Motor neuron (in vitro differentiated cells): Measurements from ENCODE around the gene FAM184A. TPM values are rescaled to one million over a fixed set of nuclear protein-coding genes. Genes with fewer than 3 reads are reported as not detected.

Source experiments
- ATAC-seq, 8 experiments: fragments of 200-7000 bp; cut with Tn5 transposase; replicated peaks in 6 of 8; 2 replicates each; pipeline ENCODE4 v1.8.0; 2021; ENCODE audit warnings: mild to moderate bottlenecking in 8 of 8, moderate library complexity in 8 of 8
- H3K27ac ChIP-seq, 2 donors: fragments of 250-450 bp; sonication (Bioruptor Pico); 2 replicates each; pipeline ENCODE4 v1.9.0; 2021; ENCODE audit warnings: antibody characterized with exemption in 2 of 2, mild to moderate bottlenecking in 2 of 2, moderate library complexity in 1 of 2
- H3K4me1 ChIP-seq, 2 donors: fragments of 250-450 bp; sonication (Bioruptor Pico); replicated peaks in 1 of 2; 2 replicates each; pipeline ENCODE4 v1.6.1; 2021; ENCODE audit warnings: antibody characterized with exemption in 2 of 2, mild to moderate bottlenecking in 2 of 2, moderate library complexity in 1 of 2
- H3K4me3 ChIP-seq, 5 donors: fragments of 250-450 bp; sonication (Bioruptor Pico); 2 replicates each; pipeline ENCODE4 v1.9.0; 2021; ENCODE audit warnings: antibody characterized with exemption in 5 of 5, mild to moderate bottlenecking in 5 of 5, moderate library complexity in 4 of 5
- WGBS, 10 experiments: fragments of 450-650 bp; shearing (Covaris generic); methylation state at CpG; one replicate each; pipeline ENCODE4 v1.0.0; 2022; 5-methylcytosine and 5-hydroxymethylcytosine counted together
- in situ Hi-C, 9 experiments: fragments of 400-800 bp; cut with MboI; loops; one replicate each; pipeline ENCODE4 v1.15.0; 2021; ENCODE audit warnings: low sequenced_read_pairs in 9 of 9, low pct_unique_long_range_greater_than_20kb in 2 of 9; ENCODE audit not compliant: unreplicated experiment in 9 of 9
- total RNA-seq, 8 experiments: library from RNA; unstranded; fragments of 300-600 nt; gene quantifications; 2 replicates each; pipeline versions ENCODE4 v1.2.3 to v1.2.4, GENCODE V29; 2022

Gene FAM184A
- total RNA-seq, 8 experiments from 2014 or later: 4.2 to 49.1 (median 19.7) TPM

DNA sequence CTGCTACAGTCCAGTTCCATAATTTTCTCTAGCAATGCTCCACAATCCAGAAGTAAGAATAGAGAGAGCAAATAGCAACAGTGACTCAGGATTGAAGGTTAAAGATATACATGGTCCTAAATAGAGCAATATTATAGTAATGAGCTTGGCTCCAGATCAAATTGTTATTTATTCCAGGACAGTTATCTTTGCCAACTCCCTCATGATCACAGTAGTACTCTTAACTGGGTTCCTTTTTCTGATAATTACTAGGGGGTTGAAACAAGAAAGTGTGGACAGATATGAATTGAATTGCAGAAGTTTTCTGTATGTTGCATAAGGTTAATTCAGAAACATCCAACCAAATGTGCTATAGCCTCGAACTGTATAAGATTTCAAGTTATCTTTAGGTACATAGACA, 11.9 kb downstream of the FAM184A start:
- in situ Hi-C loops: no loop called here
- Histone ChIP-seq H3K4me3 (no peak overlapping the region), H3K27ac (no peak overlapping the region), H3K4me1 (no peaks in the 10 kb centered on the region)
- 0 to 100% (median 79%) methylated on average over 1 of the region's 1 CpG; no CpG with 5 or more reads in 2 of the 10 experiments for WGBS, 10 experiments
- no peak for ATAC-seq

DNA sequence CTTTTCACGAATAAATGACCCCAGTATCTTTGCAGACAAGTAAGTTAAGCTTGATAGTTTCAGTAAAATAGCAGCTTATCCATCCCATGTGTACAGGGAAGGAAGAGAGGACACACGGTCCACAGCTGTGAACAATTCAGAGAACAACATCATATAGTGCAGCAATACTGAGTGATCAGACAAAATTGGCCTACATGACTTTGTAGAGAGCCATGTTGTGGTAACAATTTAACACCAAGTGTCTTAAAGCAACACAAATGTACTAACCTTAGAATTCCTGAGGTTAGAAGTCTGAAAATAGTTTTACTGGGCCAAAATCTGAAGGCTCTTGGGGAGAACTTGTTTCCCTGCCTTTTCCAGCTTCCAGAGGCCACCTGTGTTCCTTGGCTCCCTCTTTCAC, 12.5 kb downstream of the FAM184A start:
- no peak overlapping the region for H3K4me3 ChIP-seq
- no peak for ATAC-seq
- H3K27ac ChIP-seq: no peak overlapping the region
- 0 to 100% (median 76%) methylated on average over 1 to 2 of the region's 2 CpGs; no CpG with 5 or more reads in 2 of the 10 experiments for WGBS, 10 experiments
- H3K4me1 ChIP-seq: no peaks in the 10 kb centered on the region
- in situ Hi-C loops: no loop called here

DNA sequence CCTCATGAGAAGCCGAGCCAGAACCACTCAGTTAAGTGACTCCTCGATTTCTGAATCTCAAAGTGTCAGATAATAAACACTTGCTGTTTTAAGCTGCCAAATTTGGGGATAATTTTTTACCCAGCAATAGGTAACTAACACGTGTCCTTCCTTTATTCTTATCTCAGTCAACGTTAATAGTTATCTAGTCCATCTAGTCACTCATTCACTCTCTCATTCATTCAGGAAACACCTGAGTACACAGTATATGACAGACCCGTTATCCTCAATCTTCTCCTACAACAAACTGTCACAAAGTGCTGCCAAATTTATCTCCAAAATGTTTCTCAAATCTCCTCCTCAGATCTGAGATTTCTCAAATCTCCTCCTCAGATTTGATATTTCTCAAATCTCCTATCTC, 13.1 kb downstream of the FAM184A start:
- ATAC-seq: no peak
- no peaks in the 10 kb centered on the region for H3K4me1 ChIP-seq
- in situ Hi-C loops: no loop called here
- no peak overlapping the region for H3K4me3 ChIP-seq
- WGBS, 10 experiments: 27 to 92% (median 61%) methylated on average over 3 to 5 of the region's 5 CpGs
- no peak overlapping the region for H3K27ac ChIP-seq

DNA sequence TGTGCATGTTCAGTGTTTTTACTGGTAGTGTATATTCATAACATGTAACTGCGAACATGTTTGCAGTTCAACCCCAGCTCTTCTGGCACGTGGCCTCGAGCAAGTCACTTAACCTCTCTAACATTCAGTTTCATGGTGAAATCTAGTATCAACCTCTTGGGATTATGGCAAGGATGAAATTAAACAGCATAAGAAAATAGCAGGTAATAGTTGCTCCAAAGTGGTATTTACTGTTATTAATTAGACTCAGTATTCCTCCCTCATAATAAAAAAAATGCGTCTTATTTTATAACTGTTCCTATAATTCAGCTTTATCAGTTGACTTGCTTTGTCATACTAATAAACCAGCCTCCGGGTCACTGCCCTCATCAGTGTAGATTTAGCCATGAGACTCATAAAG, 15.0 kb downstream of the FAM184A start:
- in situ Hi-C loops: no loop called here
- no peak for ATAC-seq
- H3K27ac ChIP-seq: no peak overlapping the region
- H3K4me1 ChIP-seq: no peaks in the 10 kb centered on the region
- no peak overlapping the region for H3K4me3 ChIP-seq
- 45 to 100% (median 87%) methylated on average over 1 to 5 of the region's 5 CpGs for WGBS, 10 experiments

DNA sequence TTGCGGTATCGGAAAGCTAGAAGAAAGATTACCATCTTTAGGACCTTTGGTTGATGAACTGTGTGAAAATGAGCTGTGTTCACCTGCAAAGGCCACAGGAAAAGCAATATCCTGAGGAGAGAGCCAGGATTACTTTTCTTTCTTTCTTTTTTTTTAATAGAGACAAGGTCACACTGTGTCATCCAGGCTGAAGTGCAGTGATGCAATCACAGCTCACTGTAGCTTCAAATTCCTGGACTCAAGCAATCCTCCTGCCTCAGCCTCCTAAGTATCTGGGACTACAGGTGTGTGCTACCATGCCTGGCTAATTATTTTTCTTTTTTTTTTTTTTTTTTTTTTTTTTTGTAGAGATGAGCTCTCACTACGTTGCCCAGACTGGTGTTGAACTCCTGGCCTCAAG, 17.2 kb downstream of the FAM184A start:
- WGBS, 10 experiments: 57 to 100% (median 93%) methylated on average over 1 to 3 of the region's 3 CpGs; no CpG with 5 or more reads in 2 of the 10 experiments
- Histone ChIP-seq H3K4me3 (no peak overlapping the region), H3K4me1 (no peaks in the 10 kb centered on the region), H3K27ac (no peak overlapping the region)
- in situ Hi-C loops: no loop called here
- no peak for ATAC-seq

DNA sequence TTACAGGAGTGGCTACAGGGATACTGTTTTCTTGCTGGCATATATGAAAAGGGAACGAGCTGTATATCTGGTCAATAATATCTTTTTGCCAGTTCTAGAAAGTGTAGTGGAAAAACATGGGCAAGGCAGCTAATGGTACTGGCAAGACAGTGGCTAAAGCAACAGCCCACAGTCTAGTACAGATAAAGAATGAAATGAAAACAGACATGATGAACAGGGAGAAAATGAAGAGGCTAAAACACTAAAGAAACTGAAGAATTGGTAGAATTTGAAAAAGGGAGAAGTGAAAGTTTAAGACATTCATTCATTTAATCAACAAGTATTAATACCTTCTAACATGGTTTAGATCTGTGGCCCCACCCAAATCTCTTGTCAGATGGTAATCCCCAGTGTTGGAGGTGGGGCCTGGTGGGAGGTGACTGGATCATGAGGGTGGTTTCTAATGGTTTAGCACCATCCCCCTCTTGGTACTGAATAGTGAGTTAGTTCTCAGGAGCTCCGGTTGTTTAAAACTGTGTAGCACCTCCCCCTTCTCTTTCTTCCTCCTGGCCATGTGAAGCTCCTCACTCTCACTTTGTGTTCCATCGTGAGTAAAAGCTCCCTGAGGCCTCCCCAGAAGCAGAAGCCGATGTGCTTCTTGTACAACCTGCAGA, 18.1 kb downstream of the FAM184A start:
- 0 to 100% (median 74%) methylated on average over 1 to 4 of the region's 4 CpGs for WGBS, 10 experiments
- no peak overlapping the region for H3K27ac ChIP-seq
- in situ Hi-C loops: no loop called here
- no peak overlapping the region for H3K4me3 ChIP-seq
- no peaks in the 10 kb centered on the region for H3K4me1 ChIP-seq
- ATAC-seq: no peak

DNA sequence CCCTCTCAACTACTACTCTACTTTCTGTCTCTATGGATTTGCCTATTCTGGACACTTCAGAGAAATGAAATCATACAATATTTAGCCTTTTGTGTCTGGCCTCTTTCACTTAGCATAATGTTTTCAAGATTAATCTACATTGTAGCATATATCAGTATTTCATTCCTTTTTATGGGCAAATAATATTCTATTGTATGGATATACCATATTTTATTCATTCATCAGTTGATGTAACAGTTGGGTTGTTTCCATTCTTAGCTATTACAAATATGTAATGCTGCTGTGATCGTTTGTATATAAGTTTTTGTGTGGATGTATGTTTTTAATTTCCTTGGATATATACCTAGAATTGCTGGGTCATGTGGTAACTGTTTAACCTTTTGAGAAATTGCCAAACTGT, 23.4 kb downstream of the FAM184A start:
- Histone ChIP-seq H3K27ac (no peak overlapping the region), H3K4me1 (no peaks in the 10 kb centered on the region), H3K4me3 (no peak overlapping the region)
- ATAC-seq: no peak
- WGBS, 10 experiments: 0 to 100% (median 70%) methylated on average over 1 of the region's 1 CpG; no CpG with 5 or more reads in 2 of the 10 experiments
- in situ Hi-C loops: no loop called here

DNA sequence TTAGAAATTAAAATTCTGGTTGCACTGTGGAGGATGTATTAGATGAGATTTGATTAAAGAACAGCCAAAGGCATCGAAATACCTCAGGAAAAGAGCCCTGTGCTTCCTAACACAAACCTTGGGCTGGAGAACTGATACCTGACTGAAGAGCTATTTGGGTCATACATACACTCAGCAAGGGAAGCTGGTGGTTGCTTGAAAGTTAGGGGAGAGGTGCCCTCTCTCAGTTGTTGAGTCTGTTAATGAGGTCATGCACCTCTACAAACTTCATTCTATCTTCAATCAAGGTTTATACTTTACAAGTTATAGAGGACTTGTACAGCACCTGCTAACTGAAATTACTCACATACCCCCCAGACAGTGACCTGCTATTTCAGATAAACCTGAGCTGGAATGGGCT, 25.5 kb downstream of the FAM184A start:
- no peak for ATAC-seq
- H3K4me1 ChIP-seq: no peaks in the 10 kb centered on the region
- 0 to 100% (median 83%) methylated on average over 1 of the region's 1 CpG; no CpG with 5 or more reads in 3 of the 10 experiments for WGBS, 10 experiments
- H3K4me3 ChIP-seq: no peak overlapping the region
- in situ Hi-C loops: no loop called here
- no peak overlapping the region for H3K27ac ChIP-seq

DNA sequence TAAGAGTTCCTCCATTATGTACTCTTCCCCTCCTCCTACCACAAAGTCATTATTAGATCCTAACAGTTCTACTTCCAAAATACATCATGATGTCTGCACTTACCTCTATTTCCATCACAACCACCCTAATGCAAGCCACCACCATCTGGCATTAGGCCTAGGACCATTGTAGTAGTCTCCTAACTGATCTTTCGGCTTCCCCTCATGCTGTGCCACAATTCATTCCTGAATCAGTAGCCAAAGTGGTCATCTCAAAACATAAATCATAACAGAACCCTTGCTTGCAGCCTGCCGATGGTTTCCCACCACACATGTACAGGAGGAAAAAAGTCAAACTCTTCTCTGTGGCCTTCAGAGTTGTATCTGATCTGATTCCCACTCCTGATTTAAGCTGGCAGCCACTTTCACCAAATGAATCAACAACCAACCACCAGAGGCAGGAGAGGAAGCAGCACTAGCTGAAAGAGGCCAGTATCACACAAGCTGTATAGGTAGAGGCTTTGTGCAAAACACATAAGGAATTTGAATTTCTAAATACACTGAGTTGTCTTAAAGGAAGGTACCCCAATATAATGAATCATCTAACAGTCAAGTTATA, 26.1 kb downstream of the FAM184A start:
- WGBS, 10 experiments: 33 to 100% (median 94%) methylated on average over 1 to 2 of the region's 2 CpGs; no CpG with 5 or more reads in 1 of the 10 experiments
- H3K4me3 ChIP-seq: no peak overlapping the region
- ATAC-seq: no peak
- H3K4me1 ChIP-seq: no peaks in the 10 kb centered on the region
- H3K27ac ChIP-seq: no peak overlapping the region
- in situ Hi-C loops: no loop called here

DNA sequence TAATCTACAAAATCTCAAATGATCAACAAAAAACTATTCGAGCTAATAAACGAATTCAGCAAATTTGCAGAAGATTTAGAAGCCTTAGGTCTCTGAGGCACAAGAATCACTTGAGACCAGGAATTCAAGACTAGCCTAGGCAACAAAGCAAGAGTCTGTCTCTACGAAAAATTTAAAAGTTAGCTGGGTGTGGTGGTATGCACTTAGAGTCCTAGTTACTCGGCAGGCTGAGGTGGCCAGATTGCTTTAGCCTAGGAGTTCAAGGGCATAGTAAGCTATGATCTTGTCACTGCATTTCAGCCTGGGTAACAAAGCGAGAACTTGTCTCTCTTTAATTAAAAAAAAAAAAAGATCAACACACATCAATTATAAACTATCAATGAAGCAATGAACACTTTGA, 34.2 kb downstream of the FAM184A start:
- H3K4me1 ChIP-seq: no peaks in the 10 kb centered on the region
- WGBS, 10 experiments: 34 to 96% (median 81%) methylated on average over 2 to 5 of the region's 5 CpGs
- peak in 2 of 8 experiments; percentile 24 to 75 for ATAC-seq
- in situ Hi-C loops: no loop called here
- H3K27ac ChIP-seq: no peak overlapping the region
- no peak overlapping the region for H3K4me3 ChIP-seq

DNA sequence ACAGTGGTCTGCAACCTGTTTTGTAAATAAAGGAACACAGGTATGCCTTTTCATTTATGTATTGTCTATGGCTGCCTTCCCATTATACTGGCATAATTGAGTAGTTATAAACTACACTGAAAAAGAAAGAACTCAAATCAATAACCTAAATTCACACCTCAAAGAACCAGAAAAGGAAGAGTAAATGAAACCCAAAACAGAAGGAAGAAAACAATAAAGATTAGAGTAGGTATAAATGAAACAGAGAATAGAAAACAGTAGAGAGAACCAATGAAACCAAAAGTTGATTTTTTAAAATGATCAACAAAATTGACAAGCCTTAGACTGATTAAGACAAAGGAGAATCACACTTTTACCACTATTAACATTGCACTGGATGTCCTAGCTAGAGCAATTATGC, 34.7 kb downstream of the FAM184A start:
- Histone ChIP-seq H3K4me1 (no peaks in the 10 kb centered on the region), H3K27ac (no peak overlapping the region)
- no peak for ATAC-seq

DNA sequence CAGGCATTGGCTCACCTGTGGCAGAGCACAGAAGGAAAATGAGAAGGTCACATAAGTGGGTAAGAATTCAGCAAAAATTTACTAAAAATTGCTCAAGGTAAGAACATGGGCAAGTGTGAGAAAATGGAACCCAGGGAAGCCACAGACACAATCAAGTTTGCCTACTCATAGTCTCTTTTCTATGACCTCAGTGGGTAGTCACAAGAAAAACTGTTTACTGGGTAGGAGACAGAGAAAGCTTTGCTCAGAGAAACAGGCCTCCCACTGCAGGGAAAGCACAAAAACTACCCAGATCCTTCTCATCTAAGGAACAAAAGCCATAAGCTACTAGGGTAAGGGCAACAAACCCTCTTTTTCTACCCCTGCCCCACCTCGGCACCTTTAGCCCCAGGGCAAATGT, 35.2 kb downstream of the FAM184A start:
- ATAC-seq: no peak
- WGBS, 10 experiments: 29 to 100% (median 58%) methylated on average over 1 of the region's 1 CpG; no CpG with 5 or more reads in 4 of the 10 experiments

More for the DNA sequence above, 34.7 kb downstream of the FAM184A start:
- in situ Hi-C loops: no loop called here
- H3K4me3 ChIP-seq: no peak overlapping the region

DNA sequence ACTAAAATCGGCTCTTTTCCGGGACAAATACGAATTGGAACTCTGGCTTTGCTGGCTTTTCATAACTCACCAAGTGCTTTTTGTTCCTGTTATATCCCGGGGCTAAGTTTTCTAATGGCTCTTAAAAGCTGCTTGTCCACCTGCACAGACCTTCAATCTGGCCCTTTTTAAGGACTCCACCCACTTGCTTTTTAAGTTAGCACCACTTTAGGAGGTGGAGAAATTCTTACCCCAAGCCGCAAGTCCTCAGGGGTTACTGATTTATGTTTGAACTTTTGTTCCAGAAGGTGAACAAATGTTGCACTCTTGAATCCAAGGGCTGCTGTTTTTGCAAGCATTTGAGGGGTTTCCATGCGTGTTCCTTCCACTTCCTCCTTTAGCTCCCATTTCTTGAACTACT, 37.8 kb downstream of the FAM184A start:
- no peak for ATAC-seq
- in situ Hi-C loops: no loop called here
- no peak overlapping the region for H3K4me3 ChIP-seq
- H3K27ac ChIP-seq: no peak overlapping the region
- WGBS, 10 experiments: 40 to 100% (median 91%) methylated on average over 1 to 6 of the region's 6 CpGs
- H3K4me1 ChIP-seq: no peaks in the 10 kb centered on the region

More for the DNA sequence above, 35.2 kb downstream of the FAM184A start:
- Histone ChIP-seq H3K4me3 (no peak overlapping the region), H3K4me1 (no peaks in the 10 kb centered on the region), H3K27ac (no peak overlapping the region)
- in situ Hi-C loops: no loop called here

DNA sequence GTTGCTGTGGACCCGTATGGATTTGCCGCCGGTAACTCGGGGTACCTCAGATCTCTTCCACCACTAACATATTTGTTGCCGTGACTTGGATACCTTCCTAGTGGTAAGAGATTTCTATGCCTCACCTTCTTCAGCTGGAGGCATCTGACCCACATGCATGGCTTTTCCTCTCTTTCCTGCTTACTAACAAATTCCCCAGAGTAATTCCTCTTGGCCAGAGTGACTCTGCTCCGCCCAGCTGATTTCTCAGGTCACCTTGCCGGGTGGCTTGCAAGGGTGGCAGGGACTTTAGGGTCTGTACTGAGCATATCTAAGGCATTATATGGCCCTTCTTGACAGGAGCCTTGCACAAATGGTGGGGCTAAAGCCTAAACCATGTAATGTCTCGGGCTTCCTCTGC, 38.2 kb downstream of the FAM184A start:
- WGBS, 10 experiments: 63 to 100% (median 87%) methylated on average over 1 to 7 of the region's 8 CpGs; no CpG with 5 or more reads in 2 of the 10 experiments
- ATAC-seq: no peak

More for the DNA sequence above, 38.2 kb downstream of the FAM184A start:
- H3K4me3 ChIP-seq: no peak overlapping the region
- no peak overlapping the region for H3K27ac ChIP-seq
- in situ Hi-C loops: no loop called here
- no peaks in the 10 kb centered on the region for H3K4me1 ChIP-seq
